DMS79 treated with DMSO at 0.1 percent for 48 hours (cell line): ENCODE measurements around the gene ZCCHC9.

Experiments
- DNase-seq: peaks from one replicate; lab custom pipeline; 2025; lab: John Stamatoyannopoulos, UW

ZCCHC9 gene

GRCh38 chr5:81355291-81356251 is 54.2 kb downstream of the ZCCHC9 start:
- DNase-seq, result no peak

GRCh38 chr5:81359108-81359507 is 57.7 kb downstream of the ZCCHC9 start:
- no peak for DNase-seq

GRCh38 chr5:81359881-81360280 is 58.5 kb downstream of the ZCCHC9 start:
- DNase-seq, result no peak

GRCh38 chr5:81360640-81361039 is 59.3 kb downstream of the ZCCHC9 start:
- no peak for DNase-seq

- DNase-seq, result no peak
Measured at GRCh38 chr5:81361600-81361999, 60.2 kb downstream of the ZCCHC9 start.
